Measurements from ENCODE around the gene CBFB. TPM values are rescaled to one million over a fixed set of nuclear protein-coding genes. Genes with fewer than 3 reads are reported as not detected.
"Not testable (repeated sequence)": the region's sequence is repeated elsewhere in the genome, so short reads cannot be mapped to it uniquely, and the experiment has no call there.

CBFB gene
- total RNA-seq, 1 experiment from 2014 or later = 79.3 TPM

DNA sequence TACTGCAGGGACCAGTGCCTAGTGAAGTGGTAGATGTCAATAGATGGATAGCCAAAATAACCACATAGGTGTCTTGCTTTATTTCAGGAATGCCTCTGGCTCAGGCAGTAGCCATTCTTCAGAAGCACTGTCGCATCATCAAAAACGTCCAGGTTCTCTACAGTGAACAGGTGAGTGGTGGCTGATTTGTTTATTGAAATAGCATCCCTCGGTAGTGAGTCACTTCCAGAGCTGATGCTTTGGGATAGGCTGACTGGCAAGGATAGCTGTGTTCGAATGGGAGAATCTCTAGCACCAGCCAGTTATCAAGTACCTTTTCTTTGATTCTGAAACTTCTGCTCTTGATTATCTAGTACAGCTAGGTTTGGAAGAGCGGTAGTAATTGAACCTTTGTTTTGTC, 91.1 kb downstream of the CBFB start:
- Histone ChIP-seq H3K9ac (ENCODE audit: low read length) (no peak overlapping the region), H3K9me2 (replicated peaks; ENCODE audit: insufficient read depth, low read length) (no peaks in the 10 kb centered on the region), H4K20me1 (ENCODE audit: insufficient read depth, low read depth, low read length) (no peaks in the 10 kb centered on the region), H3K4me3 (ENCODE audit: low read length) (no peak overlapping the region), H3K4me1 (ENCODE audit: low read length) (peaks cover 12% of the 10 kb centered on the region), H3K9me3 (ENCODE audit: low read length) (no peaks in the 10 kb centered on the region), H3K27me3 (ENCODE audit: low read length) (no peaks in the 10 kb centered on the region), H2AFZ (ENCODE audit: low read length) (no peak overlapping the region), H3K36me3 (ENCODE audit: insufficient read depth, low read length) (peaks cover 4% of the 10 kb centered on the region; the same call in 1 of the 2 replicates), H3K4me2 (ENCODE audit: low read depth, low read length, poor library complexity, severe bottlenecking) (no peak overlapping the region), H3K79me2 (ENCODE audit: low read length) (peaks cover 35% of the 10 kb centered on the region), H3K27ac (ENCODE audit: low read length) (no peak overlapping the region; the same call in 1 of the 2 replicates)
- DNase-seq = no peak

DNA sequence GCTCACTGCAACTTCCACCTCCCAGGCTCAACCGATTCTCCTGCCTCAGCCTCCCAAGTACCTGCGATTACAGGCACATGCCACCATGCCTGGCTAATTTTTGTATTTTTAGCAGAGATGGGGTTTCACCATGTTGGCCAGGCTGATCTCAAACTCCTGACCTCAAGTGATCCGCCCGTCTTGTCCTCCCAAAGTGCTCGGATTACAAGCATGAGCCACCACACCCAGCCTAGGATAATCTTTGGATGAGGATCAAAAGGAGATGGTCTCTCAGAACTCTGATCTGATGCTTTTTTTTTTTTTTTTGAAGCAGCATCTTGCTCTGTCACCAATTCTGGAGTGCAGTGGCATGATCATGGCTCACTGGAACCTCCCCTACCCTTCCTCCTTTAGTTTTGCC, 93.8 kb downstream of the CBFB start:
- H4K20me1 ChIP-seq (ENCODE audit: insufficient read depth, low read depth, low read length); DNase-seq; H3K36me3 ChIP-seq (ENCODE audit: insufficient read depth, low read length); H3K9ac ChIP-seq (ENCODE audit: low read length); H3K79me2 ChIP-seq (ENCODE audit: low read length); H3K9me2 ChIP-seq (replicated peaks; ENCODE audit: insufficient read depth, low read length); H3K27me3 ChIP-seq (ENCODE audit: low read length); H3K9me3 ChIP-seq (ENCODE audit: low read length); H2AFZ ChIP-seq (ENCODE audit: low read length); H3K4me3 ChIP-seq (ENCODE audit: low read length); H3K27ac ChIP-seq (ENCODE audit: low read length); H3K4me2 ChIP-seq (ENCODE audit: low read depth, low read length, poor library complexity, severe bottlenecking): not testable (repeated sequence)
- peaks cover 12% of the 10 kb centered on the region for H3K4me1 ChIP-seq (ENCODE audit: low read length)

DNA sequence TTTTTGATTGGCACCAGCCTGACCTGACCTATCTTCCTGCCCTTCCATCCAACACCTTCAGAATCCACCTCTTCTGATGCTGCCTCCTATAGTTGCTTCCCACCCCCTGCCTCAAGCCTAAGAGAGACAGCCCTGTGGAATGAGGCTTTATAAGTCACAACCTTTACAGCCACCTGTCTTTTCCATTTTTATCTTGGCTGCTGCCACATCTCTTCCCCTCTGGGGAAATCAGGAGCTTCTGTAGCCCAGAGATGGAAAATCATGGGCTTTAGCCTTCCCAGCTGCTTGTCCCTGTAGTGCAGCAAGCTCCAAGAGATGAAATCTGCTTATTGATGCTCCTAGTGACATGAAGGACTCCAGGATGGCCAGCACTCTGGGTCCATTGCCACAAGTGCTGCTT, 99.5 kb downstream of the CBFB start:
- H3K27ac ChIP-seq (ENCODE audit: low read length) = no peak overlapping the region
- no peaks in the 10 kb centered on the region for H3K9me3 ChIP-seq (ENCODE audit: low read length)
- no peaks in the 10 kb centered on the region for H3K9me2 ChIP-seq (replicated peaks; ENCODE audit: insufficient read depth, low read length)
- no peaks in the 10 kb centered on the region for H3K4me1 ChIP-seq (ENCODE audit: low read length)
- no peaks in the 10 kb centered on the region for H4K20me1 ChIP-seq (ENCODE audit: insufficient read depth, low read depth, low read length)
- H3K4me3 ChIP-seq (ENCODE audit: low read length) = no peak overlapping the region
- no peak overlapping the region for H3K4me2 ChIP-seq (ENCODE audit: low read depth, low read length, poor library complexity, severe bottlenecking)
- H3K79me2 ChIP-seq (ENCODE audit: low read length) = 0 out of 2 replicates have a peak, but pooled peaks cover 4% of the 10 kb centered on the region
- DNase-seq = no peak
- peaks cover 16% of the 10 kb centered on the region; the same call in 1 of the 2 replicates for H3K36me3 ChIP-seq (ENCODE audit: insufficient read depth, low read length)
- no peaks in the 10 kb centered on the region for H3K27me3 ChIP-seq (ENCODE audit: low read length)
- no peak overlapping the region for H3K9ac ChIP-seq (ENCODE audit: low read length)
- no peak overlapping the region for H2AFZ ChIP-seq (ENCODE audit: low read length)

DNA sequence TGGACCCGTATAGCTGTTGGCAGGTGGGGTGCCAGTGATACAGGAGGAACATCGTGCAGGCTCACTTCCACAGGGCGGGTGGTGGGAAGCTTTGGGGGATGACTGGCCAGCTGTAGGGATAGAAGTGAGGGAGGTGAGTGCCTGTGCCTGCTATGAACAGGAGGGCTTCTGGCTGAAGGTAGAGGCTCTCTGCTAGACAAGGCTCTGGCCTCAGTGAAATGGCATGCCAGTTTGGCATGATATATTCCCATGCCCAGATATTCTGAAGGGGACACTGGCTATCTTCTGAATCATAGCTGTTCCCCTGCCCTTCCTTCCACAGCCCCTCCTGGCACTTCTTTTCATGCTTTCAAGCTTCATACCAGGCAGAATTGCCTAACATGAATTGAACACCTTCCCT, 99.9 kb downstream of the CBFB start:
- Histone ChIP-seq H3K27me3 (ENCODE audit: low read length) (no peaks in the 10 kb centered on the region), H3K79me2 (ENCODE audit: low read length) (0 out of 2 replicates have a peak, but pooled peaks cover 4% of the 10 kb centered on the region), H2AFZ (ENCODE audit: low read length) (no peak overlapping the region), H3K4me2 (ENCODE audit: low read depth, low read length, poor library complexity, severe bottlenecking) (no peak overlapping the region), H3K9me2 (replicated peaks; ENCODE audit: insufficient read depth, low read length) (no peaks in the 10 kb centered on the region), H3K27ac (ENCODE audit: low read length) (no peak overlapping the region), H3K36me3 (ENCODE audit: insufficient read depth, low read length) (peaks cover 12% of the 10 kb centered on the region; the same call in 1 of the 2 replicates), H3K9me3 (ENCODE audit: low read length) (no peaks in the 10 kb centered on the region), H3K9ac (ENCODE audit: low read length) (no peak overlapping the region), H3K4me1 (ENCODE audit: low read length) (no peaks in the 10 kb centered on the region), H4K20me1 (ENCODE audit: insufficient read depth, low read depth, low read length) (no peaks in the 10 kb centered on the region), H3K4me3 (ENCODE audit: low read length) (no peak overlapping the region)
- DNase-seq = no peak

DNA sequence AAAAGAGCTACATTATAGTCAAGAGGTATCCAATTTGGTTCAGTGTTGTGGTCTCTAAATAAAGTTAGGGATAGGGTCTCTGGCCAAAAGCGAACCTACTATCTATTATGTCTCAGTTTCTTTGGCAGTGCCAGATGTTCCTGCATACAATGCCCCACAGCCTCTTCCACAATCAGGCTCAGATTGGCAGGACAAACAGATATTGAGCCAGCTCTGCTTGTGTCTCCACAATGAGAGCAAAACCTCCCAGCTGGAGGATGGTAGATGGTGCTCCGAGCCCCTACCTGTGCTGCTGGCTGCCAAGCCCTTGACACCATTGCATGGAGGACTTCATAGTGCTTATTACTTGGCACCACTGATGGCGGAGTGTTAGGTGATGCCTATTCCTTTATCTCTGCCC, 100.5 kb downstream of the CBFB start:
- Histone ChIP-seq H3K9me2 (replicated peaks; ENCODE audit: insufficient read depth, low read length) (no peaks in the 10 kb centered on the region), H4K20me1 (ENCODE audit: insufficient read depth, low read depth, low read length) (no peaks in the 10 kb centered on the region), H3K27me3 (ENCODE audit: low read length) (no peaks in the 10 kb centered on the region), H3K4me2 (ENCODE audit: low read depth, low read length, poor library complexity, severe bottlenecking) (no peak overlapping the region), H2AFZ (ENCODE audit: low read length) (no peak overlapping the region), H3K9ac (ENCODE audit: low read length) (no peak overlapping the region), H3K36me3 (ENCODE audit: insufficient read depth, low read length) (peaks cover 16% of the 10 kb centered on the region; the same call in 1 of the 2 replicates), H3K4me3 (ENCODE audit: low read length) (no peak overlapping the region), H3K4me1 (ENCODE audit: low read length) (no peaks in the 10 kb centered on the region), H3K79me2 (ENCODE audit: low read length) (no peaks in the 10 kb centered on the region), H3K27ac (ENCODE audit: low read length) (no peak overlapping the region), H3K9me3 (ENCODE audit: low read length) (no peaks in the 10 kb centered on the region)
- DNase-seq = no peak

DNA sequence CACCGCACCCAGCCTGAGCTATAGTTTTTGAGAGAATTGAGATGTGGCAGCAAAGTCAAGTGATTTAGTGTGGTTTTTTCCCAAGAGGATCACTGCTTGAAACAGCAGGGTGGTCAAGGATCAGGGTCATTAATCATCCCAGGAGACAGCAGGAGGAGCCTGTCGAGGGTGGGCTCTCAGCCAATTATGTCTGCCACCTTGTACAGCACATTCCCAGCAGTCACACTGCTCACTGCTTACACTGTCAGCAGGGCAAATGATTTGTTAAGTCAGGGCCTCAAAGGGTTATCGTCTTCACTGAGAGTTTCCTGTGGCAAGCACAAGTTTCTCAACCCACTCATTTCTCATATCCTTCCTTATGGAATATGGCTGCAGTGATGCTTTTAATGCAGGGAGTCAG, 108.7 kb downstream of the CBFB start:
- Histone ChIP-seq H2AFZ (ENCODE audit: low read length) (no peak overlapping the region), H3K4me1 (ENCODE audit: low read length) (no peaks in the 10 kb centered on the region), H3K9me3 (ENCODE audit: low read length) (no peaks in the 10 kb centered on the region), H3K79me2 (ENCODE audit: low read length) (no peaks in the 10 kb centered on the region), H3K4me2 (ENCODE audit: low read depth, low read length, poor library complexity, severe bottlenecking) (no peak overlapping the region), H3K9ac (ENCODE audit: low read length) (no peak overlapping the region), H3K27me3 (ENCODE audit: low read length) (no peaks in the 10 kb centered on the region), H3K4me3 (ENCODE audit: low read length) (no peak overlapping the region), H3K36me3 (ENCODE audit: insufficient read depth, low read length) (peaks cover 27% of the 10 kb centered on the region), H4K20me1 (ENCODE audit: insufficient read depth, low read depth, low read length) (no peaks in the 10 kb centered on the region), H3K27ac (ENCODE audit: low read length) (no peak overlapping the region), H3K9me2 (replicated peaks; ENCODE audit: insufficient read depth, low read length) (no peaks in the 10 kb centered on the region)
- no peak for DNase-seq

DNA sequence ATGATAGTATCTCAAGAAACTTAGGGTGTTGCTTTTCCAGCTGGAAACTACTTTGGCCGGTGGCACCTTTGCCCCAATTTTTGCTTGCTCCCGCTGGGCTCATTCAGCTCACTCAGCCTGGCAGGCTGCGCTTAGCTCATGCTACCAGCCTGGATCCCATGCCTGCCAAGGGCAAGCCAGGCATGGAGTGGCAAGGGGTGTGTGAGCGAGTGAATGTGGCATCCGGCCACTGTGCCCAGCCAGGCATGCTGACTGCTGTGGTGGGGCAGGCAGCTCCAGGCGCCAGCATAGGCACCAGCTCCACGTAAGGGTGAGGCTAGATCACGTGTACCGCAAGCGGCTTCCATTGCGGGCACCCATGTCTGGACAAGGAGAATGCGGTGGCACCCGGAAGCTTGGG, 112.4 kb downstream of the CBFB start:
- Histone ChIP-seq H3K79me2 (ENCODE audit: low read length) (no peaks in the 10 kb centered on the region), H3K9me2 (replicated peaks; ENCODE audit: insufficient read depth, low read length) (no peaks in the 10 kb centered on the region), H3K27me3 (ENCODE audit: low read length) (no peaks in the 10 kb centered on the region), H4K20me1 (ENCODE audit: insufficient read depth, low read depth, low read length) (no peaks in the 10 kb centered on the region), H3K9ac (ENCODE audit: low read length) (no peak overlapping the region), H3K27ac (ENCODE audit: low read length) (no peak overlapping the region), H3K4me1 (ENCODE audit: low read length) (no peaks in the 10 kb centered on the region), H3K9me3 (ENCODE audit: low read length) (no peaks in the 10 kb centered on the region), H3K4me2 (ENCODE audit: low read depth, low read length, poor library complexity, severe bottlenecking) (no peak overlapping the region), H3K4me3 (ENCODE audit: low read length) (no peak overlapping the region), H2AFZ (ENCODE audit: low read length) (no peak overlapping the region), H3K36me3 (ENCODE audit: insufficient read depth, low read length) (peaks cover 13% of the 10 kb centered on the region)
- DNase-seq = no peak

DNA sequence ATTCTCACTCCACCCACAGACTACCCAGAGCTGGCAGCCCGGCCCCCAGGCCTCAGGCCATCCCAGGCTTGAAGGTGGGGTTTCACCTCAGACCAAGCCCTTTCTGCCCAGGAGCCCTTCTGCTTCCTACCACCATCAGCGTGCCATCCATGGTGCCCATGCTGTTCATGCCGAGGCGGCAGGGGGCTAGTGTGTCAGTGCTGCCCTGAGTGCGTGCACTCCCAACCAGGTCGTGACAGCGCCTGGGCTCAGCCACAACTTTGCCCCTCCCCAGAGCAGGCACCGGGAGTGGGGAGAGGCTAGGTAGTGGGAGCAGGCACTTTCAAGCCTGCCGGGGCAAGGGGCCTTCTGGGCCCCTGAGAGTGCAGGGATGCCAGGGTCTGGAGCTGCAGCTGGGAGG, 113.4 kb downstream of the CBFB start:
- H3K79me2 ChIP-seq (ENCODE audit: low read length) = no peaks in the 10 kb centered on the region
- H3K27ac ChIP-seq (ENCODE audit: low read length) = no peak overlapping the region
- no peaks in the 10 kb centered on the region for H3K27me3 ChIP-seq (ENCODE audit: low read length)
- H2AFZ ChIP-seq (ENCODE audit: low read length) = no peak overlapping the region
- H3K9me2 ChIP-seq (replicated peaks; ENCODE audit: insufficient read depth, low read length) = no peaks in the 10 kb centered on the region
- no peak overlapping the region for H3K4me2 ChIP-seq (ENCODE audit: low read depth, low read length, poor library complexity, severe bottlenecking)
- H3K4me1 ChIP-seq (ENCODE audit: low read length) = no peaks in the 10 kb centered on the region
- no peaks in the 10 kb centered on the region for H3K9me3 ChIP-seq (ENCODE audit: low read length)
- peaks cover 13% of the 10 kb centered on the region for H3K36me3 ChIP-seq (ENCODE audit: insufficient read depth, low read length)
- no peak for DNase-seq
- no peak overlapping the region for H3K9ac ChIP-seq (ENCODE audit: low read length)
- H3K4me3 ChIP-seq (ENCODE audit: low read length) = no peak overlapping the region
- H4K20me1 ChIP-seq (ENCODE audit: insufficient read depth, low read depth, low read length) = no peaks in the 10 kb centered on the region

DNA sequence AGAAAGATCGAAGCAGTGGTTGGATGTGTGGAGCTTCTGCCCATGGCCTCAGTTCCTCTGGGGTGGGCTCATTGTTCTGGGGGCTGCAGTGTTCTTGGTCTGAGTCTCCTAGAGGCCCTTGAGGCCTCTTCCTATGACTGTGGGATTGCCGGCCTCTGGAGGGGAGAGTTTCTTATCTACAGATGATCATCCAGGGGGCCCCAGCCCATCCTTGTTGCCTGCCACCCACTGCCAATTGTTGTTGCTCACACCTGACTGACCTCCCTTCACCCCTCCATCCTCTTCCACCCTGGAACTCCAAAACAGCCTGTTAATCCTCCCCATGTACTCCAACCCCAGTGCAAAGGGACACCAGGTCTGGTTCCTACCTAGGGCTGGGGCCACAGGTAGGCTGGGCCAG, 116.0 kb downstream of the CBFB start:
- H3K4me1 ChIP-seq (ENCODE audit: low read length) = no peaks in the 10 kb centered on the region
- H3K36me3 ChIP-seq (ENCODE audit: insufficient read depth, low read length) = peaks cover 4% of the 10 kb centered on the region
- no peak overlapping the region for H3K27ac ChIP-seq (ENCODE audit: low read length)
- no peaks in the 10 kb centered on the region for H3K9me3 ChIP-seq (ENCODE audit: low read length)
- no peak overlapping the region for H2AFZ ChIP-seq (ENCODE audit: low read length)
- no peak overlapping the region for H3K4me3 ChIP-seq (ENCODE audit: low read length)
- no peaks in the 10 kb centered on the region for H3K79me2 ChIP-seq (ENCODE audit: low read length)
- H3K9ac ChIP-seq (ENCODE audit: low read length) = no peak overlapping the region
- no peak overlapping the region for H3K4me2 ChIP-seq (ENCODE audit: low read depth, low read length, poor library complexity, severe bottlenecking)
- no peaks in the 10 kb centered on the region for H3K9me2 ChIP-seq (replicated peaks; ENCODE audit: insufficient read depth, low read length)
- no peaks in the 10 kb centered on the region for H4K20me1 ChIP-seq (ENCODE audit: insufficient read depth, low read depth, low read length)
- H3K27me3 ChIP-seq (ENCODE audit: low read length) = no peaks in the 10 kb centered on the region
- DNase-seq = no peak
